Left ventricle myocardium inferior (tissue), 1 donor: Measurements from ENCODE around the gene IQGAP2. TPM values are rescaled to one million over a fixed set of nuclear protein-coding genes. Genes with fewer than 3 reads are reported as not detected.
A peak's percentile ranks its signal among the peaks of the same experiment; 100 is the strongest.

Source experiments
- DNase-seq: peaks from one replicate; pipeline ENCODE4 v3.0.0-alpha.2; 2020
- H3K27ac ChIP-seq: fragments of 200-600 bp; replicated peaks from 2 replicates; pipeline ENCODE4 v1.8.0; 2021
- H3K27me3 ChIP-seq: fragments of 200-600 bp; 2 replicates; pipeline ENCODE4 v1.8.0; 2021; ENCODE audit warnings: low read depth
- H3K36me3 ChIP-seq: fragments of 200-600 bp; 2 replicates; pipeline ENCODE4 v1.8.0; 2021
- H3K4me1 ChIP-seq: fragments of 200-600 bp; 2 replicates; pipeline ENCODE4 v1.8.0; 2021
- H3K4me3 ChIP-seq: fragments of 200-600 bp; 2 replicates; pipeline ENCODE4 v1.8.0; 2021; ENCODE audit warnings: mild to moderate bottlenecking, moderate library complexity
- H3K9me3 ChIP-seq: fragments of 200-600 bp; replicated peaks from 2 replicates; pipeline ENCODE4 v1.8.0; 2021
- CTCF ChIP-seq: fragments of 200-600 bp; IDR thresholded peaks from 2 replicates; pipeline ENCODE4 v1.8.0; 2021; ENCODE audit warnings: antibody characterized with exemption, mild to moderate bottlenecking, borderline replicate concordance
- intact Hi-C: fragments of 100-400 bp; cut with micrococcal nuclease; formaldehyde crosslinking; loops from one replicate; pipeline ENCODE4 v1.11.0; 2022
- total RNA-seq: library from RNA; stranded (reverse); fragmentation: NEBNext Ultra II Directional; extraction: Animal tissue kit (Norgen Biotek cat#: 25700); gene quantifications from one replicate; pipeline ENCODE4 v1.2.1, GENCODE V29; 2021
- donor health status: DM: no; HTN: yes; CAD: no; lungs with severe emphysema.

Gene IQGAP2
- total RNA-seq, 1 donor from 2014 or later = 4.1 TPM

DNA sequence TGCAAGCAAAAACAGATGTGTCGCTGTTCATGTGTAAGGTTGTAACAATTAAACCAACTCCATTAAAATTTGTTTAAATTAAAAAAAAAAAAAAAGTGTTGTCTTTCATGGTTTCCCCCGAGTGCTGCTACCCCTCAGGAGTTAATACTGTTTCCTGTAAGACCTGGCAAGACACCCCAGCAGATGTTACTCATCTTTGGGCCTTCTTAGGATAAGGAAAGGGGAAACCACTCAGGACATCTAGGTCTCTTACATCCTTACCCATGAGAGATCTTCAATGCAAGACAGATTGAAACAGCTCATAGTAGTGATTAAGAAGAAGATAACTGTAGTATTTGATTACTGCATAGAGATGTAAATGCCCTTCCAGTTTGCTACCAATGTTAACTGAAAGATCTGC is 279.3 kb downstream of the IQGAP2 start:
- TF ChIP-seq CTCF = no peak
- intact Hi-C loops = no loop called here
- Histone ChIP-seq H3K27ac (peak overlapping the region; percentile 49), H3K27me3 (no peaks in the 10 kb centered on the region), H3K9me3 (no peaks in the 10 kb centered on the region), H3K4me1 (peaks cover 25% of the 10 kb centered on the region), H3K4me3 (no peak overlapping the region), H3K36me3 (no peaks in the 10 kb centered on the region)
- DNase-seq = no peak

GRCh38 chr5:76683816-76684731 is 281.0 kb downstream of the IQGAP2 start:
- intact Hi-C loops = no loop called here
- Histone ChIP-seq H3K27ac (peak overlapping the region; percentile 8), H3K27me3 (no peaks in the 10 kb centered on the region), H3K4me1 (peaks cover 20% of the 10 kb centered on the region), H3K4me3 (no peak overlapping the region), H3K36me3 (no peaks in the 10 kb centered on the region), H3K9me3 (no peaks in the 10 kb centered on the region)
- DNase-seq = no peak
- no peak for TF ChIP-seq CTCF

GRCh38 chr5:76684756-76685519 is 281.9 kb downstream of the IQGAP2 start:
- Histone ChIP-seq H3K4me1 (peaks cover 17% of the 10 kb centered on the region), H3K27ac (peak overlapping the region; percentile 8), H3K9me3 (no peaks in the 10 kb centered on the region), H3K27me3 (no peaks in the 10 kb centered on the region), H3K36me3 (no peaks in the 10 kb centered on the region), H3K4me3 (no peak overlapping the region)
- DNase-seq = no peak
- no peak for TF ChIP-seq CTCF
- intact Hi-C loops = no loop called here

DNA sequence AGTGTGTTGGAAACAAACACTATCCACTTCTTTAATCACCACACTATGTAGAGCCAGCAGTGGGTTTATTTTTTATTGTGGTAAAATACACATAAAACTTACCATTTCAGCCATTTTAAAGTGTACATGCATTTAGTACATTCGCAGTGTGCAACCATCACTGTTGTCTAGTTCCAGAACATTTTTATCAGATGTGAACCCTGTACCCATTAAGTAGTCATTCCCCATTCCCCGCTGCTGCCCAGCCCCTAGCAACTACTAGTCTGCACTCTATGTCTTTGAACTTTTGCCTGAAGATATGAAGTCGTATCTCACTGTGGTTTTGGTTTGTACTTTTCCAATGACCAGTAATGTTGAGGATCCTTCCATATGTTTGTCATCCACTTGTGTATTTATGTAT is 282.6 kb downstream of the IQGAP2 start:
- Histone ChIP-seq H3K27me3 (no peaks in the 10 kb centered on the region), H3K27ac (no peak overlapping the region), H3K36me3 (no peaks in the 10 kb centered on the region), H3K4me3 (no peak overlapping the region), H3K9me3 (no peaks in the 10 kb centered on the region), H3K4me1 (peaks cover 21% of the 10 kb centered on the region)
- DNase-seq = no peak
- no peak for TF ChIP-seq CTCF
- intact Hi-C loops = no loop called here

GRCh38 chr5:76688212-76688611 is 285.1 kb downstream of the IQGAP2 start:
- no peaks in the 10 kb centered on the region for H3K9me3 ChIP-seq
- H3K36me3 ChIP-seq = no peaks in the 10 kb centered on the region
- H3K4me3 ChIP-seq = no peak overlapping the region
- no peak overlapping the region for H3K27ac ChIP-seq
- no peak for DNase-seq
- peaks cover 35% of the 10 kb centered on the region for H3K4me1 ChIP-seq
- no peaks in the 10 kb centered on the region for H3K27me3 ChIP-seq
- no peak for TF ChIP-seq CTCF
- intact Hi-C loops = no loop called here
